Trophoblast cell (in vitro differentiated cells and primary cell): ENCODE measurements around the gene SERF2.
A peak's percentile ranks its signal among the peaks of the same experiment; 100 is the strongest.

Source experiments
- DNase-seq, 2 donors: peaks; one replicate each; pipeline ENCODE4 v3.0.0-alpha.2; 2016
- H2AFZ ChIP-seq: 2 replicates; pipeline ENCODE4 v1.6.1; 2013; ENCODE audit warnings: low read length, moderate library complexity, mild to moderate bottlenecking; ENCODE audit not compliant: insufficient read depth, poor library complexity
- H2AK5ac ChIP-seq: 2 replicates; pipeline ENCODE4 v1.6.1; 2013; ENCODE audit warnings: mild to moderate bottlenecking, low read length
- H2BK120ac ChIP-seq: 2 replicates; pipeline ENCODE4 v1.6.1; 2013; ENCODE audit warnings: low read length, mild to moderate bottlenecking, moderate library complexity; ENCODE audit not compliant: insufficient read depth, poor library complexity
- H2BK12ac ChIP-seq: 2 replicates; pipeline ENCODE4 v1.6.1; 2013; ENCODE audit warnings: mild to moderate bottlenecking, low read length, moderate library complexity
- H2BK5ac ChIP-seq: 2 replicates; pipeline ENCODE4 v1.6.1; 2013; ENCODE audit warnings: low read length, low read depth, moderate library complexity, mild to moderate bottlenecking; ENCODE audit not compliant: poor library complexity
- H3K14ac ChIP-seq: 2 replicates; pipeline ENCODE4 v1.6.1; 2013; ENCODE audit warnings: mild to moderate bottlenecking, low read length
- H3K18ac ChIP-seq: 2 replicates; pipeline ENCODE4 v1.6.1; 2013; ENCODE audit warnings: mild to moderate bottlenecking, low read length
- H3K23ac ChIP-seq: 2 replicates; pipeline ENCODE4 v1.6.1; 2013; ENCODE audit warnings: low read length
- H3K27ac ChIP-seq: 2 replicates; pipeline ENCODE4 v1.5.1; 2013; ENCODE audit warnings: low read depth, mild to moderate bottlenecking, inconsistent platforms, low read length, moderate library complexity
- H3K27me3 ChIP-seq: 2 replicates; pipeline ENCODE4 v1.6.1; 2013; ENCODE audit warnings: inconsistent platforms, mild to moderate bottlenecking, low read length, moderate library complexity; ENCODE audit not compliant: insufficient read depth
- H3K36me3 ChIP-seq, 2 experiments: 1 replicate in 1 of 2; 2 replicates in 1 of 2; pipeline ENCODE4 v1.6.1; 2013; ENCODE audit warnings: low read length in 2 of 2, mild to moderate bottlenecking in 2 of 2, moderate library complexity in 1 of 2; ENCODE audit not compliant: insufficient read depth in 2 of 2, control insufficient read depth in 1 of 2
- H3K4ac ChIP-seq: 2 replicates; pipeline ENCODE4 v1.6.1; 2013; ENCODE audit warnings: low read depth, mild to moderate bottlenecking, low read length, moderate library complexity
- H3K4me1 ChIP-seq, 2 experiments: 1 replicate in 1 of 2; 2 replicates in 1 of 2; pipeline ENCODE4 v1.6.1; 2013; ENCODE audit warnings: low read length in 2 of 2, mild to moderate bottlenecking in 2 of 2, moderate library complexity in 1 of 2; ENCODE audit not compliant: insufficient read depth in 2 of 2, control insufficient read depth in 1 of 2
- H3K4me2 ChIP-seq: 2 replicates; pipeline ENCODE4 v1.6.1; 2013; ENCODE audit warnings: inconsistent platforms, mild to moderate bottlenecking, low read length, moderate library complexity
- H3K4me3 ChIP-seq: 2 replicates; pipeline ENCODE4 v1.5.1; 2013; ENCODE audit warnings: mild to moderate bottlenecking, low read depth, low read length, inconsistent platforms
- H3K79me1 ChIP-seq: one replicate; pipeline ENCODE4 v1.6.1; 2013; ENCODE audit warnings: low read length
- H3K79me2 ChIP-seq: 2 replicates; pipeline ENCODE4 v1.6.1; 2013; ENCODE audit warnings: low read length, mild to moderate bottlenecking; ENCODE audit not compliant: control insufficient read depth, insufficient read depth, poor library complexity
- H3K9ac ChIP-seq: 2 replicates; pipeline ENCODE4 v1.6.1; 2013; ENCODE audit warnings: mild to moderate bottlenecking, low read length
- H3K9me3 ChIP-seq: 2 replicates; pipeline ENCODE4 v1.6.1; 2013; ENCODE audit warnings: low read depth, mild to moderate bottlenecking, control low read depth, inconsistent platforms, low read length; ENCODE audit not compliant: insufficient read depth
- H4K12ac ChIP-seq: 2 replicates; pipeline ENCODE4 v1.6.1; 2013; ENCODE audit warnings: low read depth, mild to moderate bottlenecking, low read length, moderate library complexity
- H4K8ac ChIP-seq: 2 replicates; pipeline ENCODE4 v1.6.1; 2013; ENCODE audit warnings: low read depth, mild to moderate bottlenecking, low read length, moderate library complexity
- H4K91ac ChIP-seq: one replicate; pipeline ENCODE4 v1.6.1; 2013; ENCODE audit warnings: low read depth, mild to moderate bottlenecking, low read length, moderate library complexity
- WGBS: extraction: QIAGEN DNeasy Blood & Tissue Kit; methylation state at CpG from one replicate; pipeline ENCODE4 v1.1.7; 2013; ENCODE audit warnings: missing lambda C conversion rate; ENCODE audit not compliant: insufficient read length, insufficient coverage; ENCODE audit errors: extremely low coverage; 5-methylcytosine and 5-hydroxymethylcytosine counted together

Gene SERF2

GRCh38 chr15:43775411-43775965 lies 16.6 kb upstream of the SERF2 start:
- no peak overlapping the region for H4K91ac ChIP-seq
- no peak overlapping the region for H3K4ac ChIP-seq
- DNase-seq = peak; percentile 60 to 72

GRCh38 chr15:43776101-43776717 lies 15.9 kb upstream of the SERF2 start:
- H4K91ac ChIP-seq = no peak overlapping the region
- H3K14ac ChIP-seq = no peak overlapping the region
- no CpG with 5 or more reads among the region's 35 CpGs for WGBS
- H3K23ac ChIP-seq = no peak overlapping the region
- H4K12ac ChIP-seq = no peak overlapping the region
- H2BK120ac ChIP-seq = no peak overlapping the region
- no peaks in the 10 kb centered on the region for H3K9me3 ChIP-seq
- no peaks in the 10 kb centered on the region for H3K27me3 ChIP-seq
- H3K4ac ChIP-seq = no peak overlapping the region
- H3K9ac ChIP-seq = no peak overlapping the region
- H2AK5ac ChIP-seq = no peak overlapping the region
- no peak overlapping the region for H2BK5ac ChIP-seq
- no peak overlapping the region for H2BK12ac ChIP-seq
- peaks cover 8 to 20% of the 10 kb centered on the region in 2 experiments for H3K36me3 ChIP-seq
- H3K4me3 ChIP-seq = peak overlapping the region; percentile 61
- no peak overlapping the region for H3K18ac ChIP-seq
- DNase-seq = peak in 1 of 2 donors; percentile 34
- peaks cover 3 to 12% of the 10 kb centered on the region in 2 experiments for H3K4me1 ChIP-seq
- peaks cover 2% of the 10 kb centered on the region for H3K79me1 ChIP-seq
- no peak overlapping the region for H3K27ac ChIP-seq
- H3K79me2 ChIP-seq = no peaks in the 10 kb centered on the region
- peak overlapping the region; percentile 73 for H3K4me2 ChIP-seq
- peak overlapping the region; percentile 58 for H2AFZ ChIP-seq
- H4K8ac ChIP-seq = no peak overlapping the region

More at GRCh38 chr15:43775411-43775965, 16.6 kb upstream of the SERF2 start:
- Histone ChIP-seq H3K9ac (no peak overlapping the region), H3K9me3 (no peaks in the 10 kb centered on the region), H4K8ac (no peak overlapping the region), H3K18ac (no peak overlapping the region), H3K27ac (no peak overlapping the region), H2BK120ac (no peak overlapping the region), H3K4me3 (no peak overlapping the region), H3K4me1 (peaks cover 3 to 12% of the 10 kb centered on the region in 2 experiments), H4K12ac (no peak overlapping the region), H3K36me3 (peaks cover 11 to 27% of the 10 kb centered on the region in 2 experiments), H3K79me1 (peaks cover 2% of the 10 kb centered on the region), H2AFZ (no peak overlapping the region), H3K27me3 (no peaks in the 10 kb centered on the region), H2AK5ac (no peak overlapping the region), H3K4me2 (no peak overlapping the region), H2BK5ac (no peak overlapping the region), H3K79me2 (no peaks in the 10 kb centered on the region), H2BK12ac (no peak overlapping the region), H3K14ac (no peak overlapping the region), H3K23ac (no peak overlapping the region)
- no CpG with 5 or more reads among the region's 1 CpG for WGBS

GRCh38 chr15:43776718-43777266 lies 15.3 kb upstream of the SERF2 start, which contains the start of gene ELL3:
Gene ELL3, minus strand, starts transcription at chr15:43776966. Its CDS starts 65 bp downstream, at chr15:43776901.
- no peak within 1 kb of the TSS for H3K18ac ChIP-seq
- H3K79me1 ChIP-seq = peaks cover 2% of the 10 kb centered on the region
- no peak within 1 kb of the TSS for H2AK5ac ChIP-seq
- H4K91ac ChIP-seq = no peak within 1 kb of the TSS
- H3K9ac ChIP-seq = no peak within 1 kb of the TSS
- H3K23ac ChIP-seq = no peak within 1 kb of the TSS
- no peak within 1 kb of the TSS for H4K12ac ChIP-seq
- H3K14ac ChIP-seq = peak within 1 kb of the TSS; percentile 29
- H3K4me2 ChIP-seq = peak within 1 kb of the TSS; percentile 73
- peak within 1 kb of the TSS; percentile 95 for H2AFZ ChIP-seq
- DNase-seq = peak; percentile 79
- H2BK5ac ChIP-seq = no peak within 1 kb of the TSS
- H3K4ac ChIP-seq = no peak within 1 kb of the TSS
- H3K36me3 ChIP-seq = peaks cover 6 to 17% of the 10 kb centered on the region in 2 experiments
- no peaks in the 10 kb centered on the region for H3K9me3 ChIP-seq
- peak within 1 kb of the TSS; percentile 61 for H3K4me3 ChIP-seq
- H3K4me1 ChIP-seq = peaks cover 3 to 12% of the 10 kb centered on the region in 2 experiments
- no peaks in the 10 kb centered on the region for H3K79me2 ChIP-seq
- no peak within 1 kb of the TSS for H2BK120ac ChIP-seq
- H2BK12ac ChIP-seq = no peak within 1 kb of the TSS
- H3K27ac ChIP-seq = no peak within 1 kb of the TSS
- no peaks in the 10 kb centered on the region for H3K27me3 ChIP-seq
- WGBS = no CpG with 5 or more reads among the region's 41 CpGs
- peak within 1 kb of the TSS; percentile 70 for H4K8ac ChIP-seq

- no CpG with 5 or more reads among the region's 31 CpGs for whole genome bisulfite sequencing
- H3K4ac ChIP-seq = no peak overlapping the region
- no peaks in the 10 kb centered on the region for H3K79me2 ChIP-seq
- H4K12ac ChIP-seq = no peak overlapping the region
- H3K27me3 ChIP-seq = no peaks in the 10 kb centered on the region
- peak overlapping the region; percentile 61 for H3K4me3 ChIP-seq
- H4K91ac ChIP-seq = no peak overlapping the region
- peaks cover 2% of the 10 kb centered on the region for H3K79me1 ChIP-seq
- H2BK12ac ChIP-seq = no peak overlapping the region
- peak overlapping the region; percentile 29 for H3K14ac ChIP-seq
- DNase-seq = peak; percentile 67 to 70
- peaks cover 5 to 13% of the 10 kb centered on the region in 2 experiments for H3K36me3 ChIP-seq
- H3K27ac ChIP-seq = no peak overlapping the region
- peak overlapping the region; percentile 73 for H3K4me2 ChIP-seq
- H3K9ac ChIP-seq = no peak overlapping the region
- no peak overlapping the region for H2AK5ac ChIP-seq
- no peak overlapping the region for H3K18ac ChIP-seq
- peak overlapping the region; percentile 95 for H2AFZ ChIP-seq
- peak overlapping the region; percentile 70 for H4K8ac ChIP-seq
- H2BK120ac ChIP-seq = no peak overlapping the region
- H3K9me3 ChIP-seq = no peaks in the 10 kb centered on the region
- H2BK5ac ChIP-seq = no peak overlapping the region
- H3K4me1 ChIP-seq = peaks cover 3 to 12% of the 10 kb centered on the region in 2 experiments
- no peak overlapping the region for H3K23ac ChIP-seq
These were observed 14.7 kb upstream of the SERF2 start for GRCh38 chr15:43777267-43777914.
